GM12874 (cell line): ENCODE data around the gene DOLK.

Experiments used
- CTCF ChIP-seq: IDR thresholded peaks from 2 replicates; pipeline ENCODE4 v1.5.1; 2011; ENCODE audit warnings: low read depth, mild to moderate bottlenecking, control low read depth, low read length, moderate library complexity; ENCODE audit not compliant: insufficient read depth

DOLK gene

DNA sequence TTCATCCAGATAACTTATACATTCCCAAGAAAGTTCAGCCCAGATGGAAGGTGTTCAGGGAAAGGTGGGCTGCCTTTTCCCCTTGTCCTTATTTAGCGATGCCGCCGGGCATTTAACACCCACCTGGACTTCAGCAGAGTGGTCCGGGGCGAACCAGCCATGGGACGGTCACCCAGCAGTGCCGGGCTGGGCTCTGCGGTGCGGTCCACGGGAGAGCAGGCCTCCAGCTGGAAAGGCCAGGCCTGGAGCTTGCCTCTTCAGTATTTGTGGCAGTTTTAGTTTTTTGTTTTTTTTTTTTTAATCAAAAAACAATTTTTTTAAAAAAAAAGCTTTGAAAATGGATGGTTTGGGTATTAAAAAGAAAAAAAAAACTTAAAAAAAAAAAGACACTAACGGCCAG is 30.7 kb downstream of the DOLK start:
- no peak for TF ChIP-seq CTCF

DNA sequence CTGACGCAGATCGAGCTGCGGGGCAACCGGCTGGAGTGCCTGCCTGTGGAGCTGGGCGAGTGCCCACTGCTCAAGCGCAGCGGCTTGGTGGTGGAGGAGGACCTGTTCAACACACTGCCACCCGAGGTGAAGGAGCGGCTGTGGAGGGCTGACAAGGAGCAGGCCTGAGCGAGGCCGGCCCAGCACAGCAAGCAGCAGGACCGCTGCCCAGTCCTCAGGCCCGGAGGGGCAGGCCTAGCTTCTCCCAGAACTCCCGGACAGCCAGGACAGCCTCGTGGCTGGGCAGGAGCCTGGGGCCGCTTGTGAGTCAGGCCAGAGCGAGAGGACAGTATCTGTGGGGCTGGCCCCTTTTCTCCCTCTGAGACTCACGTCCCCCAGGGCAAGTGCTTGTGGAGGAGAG is 31.2 kb downstream of the DOLK start:
- TF ChIP-seq CTCF: no peak

DNA sequence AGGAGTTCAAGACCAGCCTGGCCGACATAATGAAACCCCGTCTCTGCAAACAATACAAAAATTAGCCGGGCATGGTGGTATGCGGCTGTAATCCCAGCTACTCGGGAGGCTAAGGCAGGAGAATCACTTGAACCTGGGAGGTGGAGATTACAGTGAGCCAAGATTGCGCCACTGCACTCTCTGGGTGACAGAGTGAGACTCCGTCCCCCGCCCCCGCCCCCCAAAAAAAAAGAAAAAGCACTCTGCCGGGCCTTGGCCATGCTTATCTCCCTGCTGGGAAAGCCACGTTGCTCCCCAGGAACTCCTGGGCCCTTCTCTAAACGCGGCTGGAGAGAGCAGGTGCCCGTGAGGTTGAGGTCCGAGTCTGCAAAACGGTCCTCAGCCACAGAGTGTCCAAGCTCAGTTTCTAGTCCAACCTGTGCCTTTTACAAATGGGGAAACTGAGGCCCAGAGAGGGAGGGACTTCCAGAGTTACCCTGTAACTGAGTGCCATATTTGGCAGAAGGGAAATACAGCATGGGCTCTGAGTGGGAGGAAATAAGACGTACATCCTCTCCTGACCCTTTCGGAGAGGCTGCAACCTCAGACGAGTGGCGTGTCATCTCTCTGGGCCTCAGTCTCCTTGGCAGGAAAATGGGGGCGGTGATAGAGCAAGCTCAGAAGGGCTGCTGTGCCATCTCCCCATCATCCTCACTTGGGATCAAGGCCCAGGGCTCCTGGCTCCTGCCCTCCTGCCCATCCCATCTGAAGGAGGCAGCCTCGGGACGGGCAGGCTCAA is 33.2 kb downstream of the DOLK start:
- no peak for TF ChIP-seq CTCF

GRCh38 chr9:128913048-128913900 is 34.1 kb downstream of the DOLK start:
- TF ChIP-seq CTCF: no peak

- no peak for TF ChIP-seq CTCF
Observed at GRCh38 chr9:128912270-128912853, 35.0 kb downstream of the DOLK start.

DNA sequence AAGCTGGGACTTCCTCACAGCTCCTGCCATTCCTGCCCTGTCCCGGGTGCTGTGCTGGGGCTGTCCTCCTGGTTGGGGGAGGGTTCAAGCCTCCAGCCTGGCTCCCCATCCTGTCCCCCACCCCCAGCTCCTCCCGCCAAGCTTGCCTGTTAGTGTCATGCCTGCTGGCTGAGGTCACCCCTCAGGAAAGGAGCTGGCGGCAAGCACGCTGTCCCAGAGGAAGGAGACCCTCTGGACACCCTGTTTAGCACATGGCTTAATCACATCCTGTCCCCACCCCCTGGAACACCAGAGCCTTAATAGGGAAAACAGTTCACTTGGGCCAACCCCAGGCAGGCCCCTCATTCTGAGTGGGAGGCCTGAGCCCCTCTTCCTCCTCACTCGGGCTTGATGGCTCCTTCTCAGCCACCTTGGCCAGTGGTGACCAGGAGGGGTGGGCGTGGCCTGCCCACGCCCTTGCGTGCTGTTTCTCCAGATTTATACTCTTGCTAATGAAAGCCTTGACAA is 35.8 kb downstream of the DOLK start:
- no peak for TF ChIP-seq CTCF

DNA sequence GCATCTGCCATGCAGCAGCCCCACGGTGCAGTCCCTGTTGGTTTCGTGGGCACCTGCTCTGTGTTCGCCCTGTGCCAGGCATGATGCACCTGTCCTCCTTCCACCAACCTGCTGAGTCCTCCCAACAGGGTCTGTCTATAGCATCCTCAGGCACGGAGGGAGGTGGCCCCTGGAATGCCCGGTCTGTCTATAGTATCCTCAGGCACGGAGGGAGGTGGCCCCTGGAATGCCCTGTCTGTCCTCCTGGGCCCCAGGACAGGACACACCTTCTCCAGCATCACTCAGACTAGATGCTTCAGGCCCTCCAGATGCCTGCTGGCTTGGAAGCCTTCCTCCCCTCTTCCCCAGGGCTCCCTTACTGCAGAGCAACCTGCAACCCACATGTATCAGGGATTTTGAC is 36.5 kb downstream of the DOLK start:
- no peak for TF ChIP-seq CTCF
